OCI-LY7 (cell line): ENCODE data around the gene GIPC1.

Experiments
- CTCF ChIP-seq: fragments of 200-600 bp; sonication (generic); conservative IDR thresholded peaks from 2 replicates; pipeline ENCODE4 v1.5.1; 2014; ENCODE audit warnings: mild to moderate bottlenecking, antibody characterized with exemption, low read length, moderate library complexity, mixed read lengths
- EZH2phosphoT487 ChIP-seq: fragments of 200-600 bp; sonication (generic); IDR thresholded peaks from 2 replicates; pipeline ENCODE4 v1.6.1; 2018; ENCODE audit warnings: low read depth, borderline replicate concordance, mild to moderate bottlenecking, mixed run types, antibody characterized with exemption, low read length, moderate library complexity, mixed read lengths

GRCh38 chr19:14474827-14475226, 21.1 kb downstream of the GIPC1 start:
- TF ChIP-seq CTCF (no peak), EZH2phosphoT487 (no peak)
